ENCODE results near the gene ST7.
"Not testable (repeated sequence)": the region's sequence is repeated elsewhere in the genome, so short reads cannot be mapped to it uniquely, and the experiment has no call there.

The ST7 gene

DNA sequence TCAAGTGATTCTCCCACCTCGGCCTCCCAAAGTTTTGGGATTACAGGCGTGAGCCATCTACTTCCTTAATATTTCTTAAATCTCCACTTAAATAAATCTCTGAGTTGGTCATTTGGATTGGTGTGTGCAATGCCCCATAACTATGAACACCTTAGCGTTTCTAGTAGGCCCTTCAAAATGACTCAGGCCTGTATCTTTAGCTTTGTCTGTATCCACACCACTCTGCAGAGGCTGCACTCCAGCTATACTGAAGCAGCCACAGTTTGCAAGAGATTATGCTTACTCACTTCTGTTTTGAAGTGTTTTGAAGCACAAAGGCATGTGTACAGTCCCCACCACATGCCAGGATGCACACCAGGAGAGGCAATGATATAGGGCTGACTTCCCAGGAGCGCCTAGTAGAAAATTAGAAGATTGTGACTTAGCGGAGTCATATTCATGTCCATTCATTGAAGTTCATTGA, 2.4 kb upstream of the ST7 start:
- Histone ChIP-seq H3K4me3 (ENCODE audit: low read length) (no peak overlapping the region), H3K27me3 (ENCODE audit: insufficient read depth, low read length) (no peaks in the 10 kb centered on the region), H3K36me3 (ENCODE audit: insufficient read depth, low read length) (no peaks in the 10 kb centered on the region), H3K9me3 (ENCODE audit: insufficient read depth, low read depth, low read length) (no peaks in the 10 kb centered on the region), H3K9ac (ENCODE audit: low read depth, low read length) (no peak overlapping the region), H3K4me1 (ENCODE audit: insufficient read depth, low read length) (peaks cover 17% of the 10 kb centered on the region), H3K27ac (ENCODE audit: low read depth, low read length) (no peak overlapping the region)
- 95% methylated on average over 5 of the region's 5 CpGs for WGBS

DNA sequence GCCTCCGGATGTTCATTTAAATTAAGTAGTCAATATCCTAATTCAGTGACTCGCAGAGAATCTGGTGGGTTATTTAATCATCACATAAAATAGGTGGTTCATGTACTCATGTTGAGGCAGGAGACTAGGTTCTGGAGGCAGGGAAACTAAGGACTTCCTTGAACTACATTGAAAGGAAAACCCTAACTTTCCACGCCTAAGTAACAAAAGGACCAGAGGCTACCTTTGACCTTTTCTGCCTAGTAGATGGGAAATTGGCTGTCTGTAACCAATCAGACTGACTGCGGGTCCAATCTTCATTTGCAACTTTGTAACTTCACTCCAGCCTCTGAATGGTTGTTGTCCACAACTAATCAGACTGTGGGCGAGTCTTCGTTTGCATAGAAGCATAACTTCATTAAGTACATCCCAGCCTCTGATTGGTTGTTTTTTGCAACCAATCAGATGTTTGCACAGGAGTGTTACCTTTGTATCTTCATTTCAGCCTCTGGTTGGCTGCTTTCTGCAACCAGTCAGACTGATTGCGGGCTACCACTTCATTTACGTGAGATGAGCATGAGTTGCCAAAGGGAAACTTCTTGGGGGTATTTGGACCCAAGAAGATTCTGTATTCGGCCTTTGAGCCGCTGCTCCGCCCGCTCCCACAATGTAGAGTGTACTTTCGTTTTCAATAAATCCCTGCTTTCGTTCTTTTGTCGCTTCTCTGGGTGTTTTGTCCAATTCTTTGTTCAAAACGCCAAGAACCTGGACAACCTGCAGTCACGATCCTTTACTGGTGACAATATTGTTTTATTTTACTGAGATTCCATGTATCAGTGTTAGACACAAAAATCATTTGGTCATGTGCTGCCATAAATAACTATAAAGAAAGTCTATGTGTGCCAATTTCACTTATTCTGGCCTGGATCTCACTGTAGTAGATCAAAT, 1.7 kb upstream of the ST7 start:
- H3K9me3 ChIP-seq (ENCODE audit: insufficient read depth, low read depth, low read length) = no peaks in the 10 kb centered on the region
- peaks cover 17% of the 10 kb centered on the region for H3K4me1 ChIP-seq (ENCODE audit: insufficient read depth, low read length)
- no peak overlapping the region for H3K27ac ChIP-seq (ENCODE audit: low read depth, low read length)
- WGBS = 97% methylated on average over 17 of the region's 17 CpGs
- no peak overlapping the region for H3K9ac ChIP-seq (ENCODE audit: low read depth, low read length)
- H3K4me3 ChIP-seq (ENCODE audit: low read length) = no peak overlapping the region
- no peaks in the 10 kb centered on the region for H3K36me3 ChIP-seq (ENCODE audit: insufficient read depth, low read length)
- H3K27me3 ChIP-seq (ENCODE audit: insufficient read depth, low read length) = no peaks in the 10 kb centered on the region

DNA sequence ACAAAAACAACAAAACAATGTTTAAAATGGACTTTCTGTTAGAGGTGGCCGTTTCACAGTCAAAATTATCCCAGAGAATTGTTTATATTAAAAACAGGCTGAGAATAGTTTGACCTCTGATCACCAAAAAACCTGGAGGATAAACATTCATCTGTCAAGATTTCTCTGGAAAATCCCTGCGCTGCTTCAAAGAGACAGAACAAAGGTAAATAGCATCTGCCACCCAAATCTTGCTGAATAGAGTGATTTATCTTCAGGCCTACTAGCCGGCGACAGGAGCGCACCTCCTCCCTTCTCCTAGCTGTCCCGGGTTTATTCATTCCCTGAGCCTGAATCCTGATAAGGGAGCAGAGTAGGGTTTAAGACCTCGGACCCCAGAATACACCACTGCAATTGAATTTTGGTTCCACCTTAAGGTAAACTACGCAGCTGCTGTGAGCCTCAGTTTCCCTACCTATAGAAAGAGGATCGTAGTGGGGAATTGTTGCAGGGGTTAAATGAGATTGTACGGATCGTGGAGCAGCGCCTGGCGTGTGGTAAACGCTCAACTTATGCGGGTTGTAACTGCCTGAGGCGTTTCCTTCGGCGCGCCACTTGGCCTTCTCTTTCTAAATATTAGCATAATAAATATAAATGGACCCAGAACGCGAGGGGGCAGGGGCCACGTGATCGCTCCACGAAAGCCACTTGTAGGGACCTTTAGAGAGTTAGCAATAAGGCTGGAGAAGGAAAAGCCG, 498 bp upstream of the ST7 start:
- Histone ChIP-seq H3K4me1 (ENCODE audit: insufficient read depth, low read length) (peaks cover 17% of the 10 kb centered on the region), H3K4me3 (ENCODE audit: low read length) (peak overlapping the region; percentile 95), H3K9me3 (ENCODE audit: insufficient read depth, low read depth, low read length) (no peaks in the 10 kb centered on the region), H3K27ac (ENCODE audit: low read depth, low read length) (peak overlapping the region; percentile 97; the same call in 1 of the 2 replicates), H3K9ac (ENCODE audit: low read depth, low read length) (peak overlapping the region; percentile 95), H3K27me3 (ENCODE audit: insufficient read depth, low read length) (no peaks in the 10 kb centered on the region), H3K36me3 (ENCODE audit: insufficient read depth, low read length) (no peaks in the 10 kb centered on the region)
- WGBS = 3% methylated on average over 24 of the region's 25 CpGs

DNA sequence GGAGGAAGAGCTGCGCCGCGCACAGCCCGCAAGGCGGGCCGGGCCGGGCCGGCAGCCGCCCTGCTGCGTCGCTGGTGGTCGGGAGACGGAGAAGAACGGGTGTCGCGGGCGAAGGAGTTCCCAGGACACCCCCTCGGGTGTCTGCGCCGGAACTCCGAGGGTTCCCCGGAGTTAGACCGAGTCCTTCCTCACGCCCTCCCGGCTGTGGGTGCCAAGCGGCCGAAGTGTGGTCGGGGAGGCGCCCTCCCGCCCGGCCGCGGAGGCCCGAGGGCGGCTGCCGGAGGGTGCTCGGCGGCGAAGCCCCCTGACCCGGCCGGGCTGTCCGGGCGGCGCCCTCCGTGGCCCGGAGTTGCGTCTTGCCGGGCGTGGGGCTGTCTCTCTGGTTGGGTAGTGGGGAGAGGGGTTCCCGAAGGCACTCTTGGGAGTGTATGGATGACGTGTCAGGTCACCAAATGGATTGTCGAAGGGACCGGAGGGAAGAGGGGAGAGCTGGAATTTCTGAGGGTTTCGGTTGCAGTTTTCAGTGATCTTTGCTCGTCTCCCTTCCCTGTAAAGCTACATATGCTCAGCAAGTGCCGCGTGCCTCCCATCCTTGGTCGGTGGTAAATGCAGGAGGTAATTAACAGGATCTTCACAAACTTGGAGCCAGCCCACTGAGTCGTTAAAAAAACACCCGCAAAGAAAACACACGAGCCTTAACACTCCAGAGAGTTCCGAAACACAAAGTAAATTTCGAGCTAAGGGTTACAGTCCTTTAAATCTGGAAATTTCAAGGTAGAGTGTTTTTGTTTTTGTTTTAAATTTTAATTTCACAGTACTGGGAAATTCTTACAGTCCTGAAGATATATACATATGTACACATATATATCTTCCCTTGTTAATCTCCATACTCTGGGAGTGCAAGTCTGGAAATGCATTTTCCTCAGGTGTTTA, 871 bp downstream of the ST7 start:
- Histone ChIP-seq H3K9ac (ENCODE audit: low read depth, low read length) (peak overlapping the region; percentile 95), H3K27me3 (ENCODE audit: insufficient read depth, low read length) (no peaks in the 10 kb centered on the region), H3K36me3 (ENCODE audit: insufficient read depth, low read length) (no peaks in the 10 kb centered on the region), H3K27ac (ENCODE audit: low read depth, low read length) (peak overlapping the region; percentile 86), H3K9me3 (ENCODE audit: insufficient read depth, low read depth, low read length) (no peaks in the 10 kb centered on the region), H3K4me3 (ENCODE audit: low read length) (peak overlapping the region; percentile 95), H3K4me1 (ENCODE audit: insufficient read depth, low read length) (peaks cover 26% of the 10 kb centered on the region)
- WGBS = 1% methylated on average over 62 of the region's 63 CpGs

DNA sequence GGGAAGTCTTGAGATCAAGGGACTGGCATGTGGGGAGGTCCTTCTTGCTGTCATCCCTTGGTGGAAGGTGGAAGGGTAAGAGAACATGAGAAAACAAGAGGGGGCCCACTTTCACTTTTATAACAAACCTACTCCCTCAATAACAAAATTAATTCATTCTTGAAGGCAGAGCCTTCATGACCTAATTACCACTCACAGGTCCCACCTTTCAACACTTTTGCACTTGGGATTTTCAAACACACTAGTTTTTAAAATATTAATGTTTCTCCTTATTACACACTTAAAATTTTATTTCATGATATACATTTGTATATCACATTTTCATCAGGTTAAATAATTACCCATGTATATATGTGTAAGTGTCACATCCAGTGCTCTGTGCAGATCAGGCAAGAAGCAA, 2.0 kb downstream of the ST7 start:
- H3K27me3 ChIP-seq (ENCODE audit: insufficient read depth, low read length) = no peaks in the 10 kb centered on the region
- no peak overlapping the region for H3K9ac ChIP-seq (ENCODE audit: low read depth, low read length)
- H3K27ac ChIP-seq (ENCODE audit: low read depth, low read length) = no peak overlapping the region
- no peaks in the 10 kb centered on the region for H3K36me3 ChIP-seq (ENCODE audit: insufficient read depth, low read length)
- H3K9me3 ChIP-seq (ENCODE audit: insufficient read depth, low read depth, low read length) = no peaks in the 10 kb centered on the region
- peaks cover 26% of the 10 kb centered on the region for H3K4me1 ChIP-seq (ENCODE audit: insufficient read depth, low read length)
- peak overlapping the region; percentile 95 for H3K4me3 ChIP-seq (ENCODE audit: low read length)

DNA sequence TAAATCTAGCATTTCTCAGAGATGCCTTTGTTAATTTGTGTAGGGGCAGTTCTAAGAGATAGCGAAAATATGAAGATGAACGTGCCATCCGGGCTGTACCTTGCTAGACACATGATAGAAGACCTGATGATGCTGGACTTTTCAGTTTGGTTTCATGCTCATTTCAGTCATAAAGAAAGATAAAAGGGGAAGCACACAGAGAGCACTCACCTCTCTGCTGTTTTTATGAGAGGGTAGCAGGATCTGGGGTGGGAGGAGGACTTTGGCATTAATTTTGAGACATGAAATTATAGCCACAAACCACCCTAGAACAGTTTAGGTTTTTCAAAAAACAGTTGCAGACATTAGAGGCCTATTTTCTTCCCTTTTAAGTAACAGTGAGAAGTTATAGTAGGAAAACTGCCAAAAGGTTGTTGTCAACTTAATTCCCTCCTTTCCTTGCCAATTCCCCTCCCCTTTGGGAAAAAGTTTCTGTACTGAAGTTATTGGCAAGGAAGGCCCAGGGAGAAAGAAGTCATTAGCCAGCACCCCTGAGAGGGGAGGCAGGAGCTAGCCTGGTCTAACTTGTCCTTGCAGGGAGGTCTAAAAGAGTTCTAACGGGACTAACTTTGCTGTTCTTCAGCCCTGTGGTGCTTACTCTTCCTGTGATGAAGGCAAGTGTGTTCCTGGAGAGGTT, 2.6 kb downstream of the ST7 start:
- peaks cover 26% of the 10 kb centered on the region for H3K4me1 ChIP-seq (ENCODE audit: insufficient read depth, low read length)
- no peaks in the 10 kb centered on the region for H3K36me3 ChIP-seq (ENCODE audit: insufficient read depth, low read length)
- WGBS = 93% methylated on average over 4 of the region's 4 CpGs
- H3K9me3 ChIP-seq (ENCODE audit: insufficient read depth, low read depth, low read length) = no peaks in the 10 kb centered on the region
- no peak overlapping the region for H3K4me3 ChIP-seq (ENCODE audit: low read length)
- H3K27ac ChIP-seq (ENCODE audit: low read depth, low read length) = no peak overlapping the region
- no peaks in the 10 kb centered on the region for H3K27me3 ChIP-seq (ENCODE audit: insufficient read depth, low read length)
- H3K9ac ChIP-seq (ENCODE audit: low read depth, low read length) = no peak overlapping the region

DNA sequence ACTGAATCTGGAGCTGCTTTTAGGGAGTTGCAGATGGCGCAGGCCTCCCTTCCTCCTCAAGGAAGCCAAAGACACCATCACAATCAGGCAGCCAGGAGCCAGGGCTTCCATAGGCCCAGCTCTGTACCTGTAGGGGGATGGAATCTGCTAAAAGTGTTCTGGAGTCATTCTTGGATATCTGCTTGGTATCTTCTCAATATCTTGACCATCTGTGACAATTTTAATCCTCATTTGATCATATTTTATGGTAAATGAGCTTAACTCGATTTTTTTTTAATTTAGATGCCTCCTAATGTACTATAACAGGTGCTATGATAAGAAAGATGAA, 3.1 kb downstream of the ST7 start:
- H3K4me3 ChIP-seq (ENCODE audit: low read length) = no peak overlapping the region
- H3K27ac ChIP-seq (ENCODE audit: low read depth, low read length) = no peak overlapping the region
- no peaks in the 10 kb centered on the region for H3K36me3 ChIP-seq (ENCODE audit: insufficient read depth, low read length)
- H3K9ac ChIP-seq (ENCODE audit: low read depth, low read length) = no peak overlapping the region
- no peaks in the 10 kb centered on the region for H3K27me3 ChIP-seq (ENCODE audit: insufficient read depth, low read length)
- H3K4me1 ChIP-seq (ENCODE audit: insufficient read depth, low read length) = peaks cover 26% of the 10 kb centered on the region
- H3K9me3 ChIP-seq (ENCODE audit: insufficient read depth, low read depth, low read length) = no peaks in the 10 kb centered on the region
- no CpG with 5 or more reads among the region's 2 CpGs for WGBS

DNA sequence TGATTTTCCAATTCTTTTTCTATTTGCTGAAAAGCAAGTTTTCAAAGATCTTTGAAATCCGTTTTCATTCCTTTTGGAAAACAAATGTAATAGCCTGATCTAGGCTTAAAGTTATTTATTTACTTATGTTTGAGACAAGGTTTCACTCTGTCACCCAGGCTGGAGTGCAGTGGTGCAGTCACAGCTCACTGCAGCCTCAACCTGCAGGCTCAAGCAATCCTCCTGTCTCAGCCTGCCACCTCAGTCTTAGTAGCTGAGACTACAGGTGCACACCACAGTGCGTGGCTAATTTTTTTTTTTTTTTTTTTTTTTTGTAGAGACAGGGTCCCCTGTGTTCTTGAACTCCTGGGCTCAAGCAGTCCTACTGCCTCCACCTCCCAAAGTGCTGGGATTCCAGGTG, 4.6 kb downstream of the ST7 start:
- Histone ChIP-seq H3K36me3 (ENCODE audit: insufficient read depth, low read length) (no peaks in the 10 kb centered on the region), H3K9ac (ENCODE audit: low read depth, low read length) (no peak overlapping the region), H3K4me3 (ENCODE audit: low read length) (no peak overlapping the region), H3K27ac (ENCODE audit: low read depth, low read length) (no peak overlapping the region), H3K4me1 (ENCODE audit: insufficient read depth, low read length) (peaks cover 20% of the 10 kb centered on the region), H3K27me3 (ENCODE audit: insufficient read depth, low read length) (no peaks in the 10 kb centered on the region), H3K9me3 (ENCODE audit: insufficient read depth, low read depth, low read length) (no peaks in the 10 kb centered on the region)
- 80% methylated on average over 1 of the region's 2 CpGs for WGBS

DNA sequence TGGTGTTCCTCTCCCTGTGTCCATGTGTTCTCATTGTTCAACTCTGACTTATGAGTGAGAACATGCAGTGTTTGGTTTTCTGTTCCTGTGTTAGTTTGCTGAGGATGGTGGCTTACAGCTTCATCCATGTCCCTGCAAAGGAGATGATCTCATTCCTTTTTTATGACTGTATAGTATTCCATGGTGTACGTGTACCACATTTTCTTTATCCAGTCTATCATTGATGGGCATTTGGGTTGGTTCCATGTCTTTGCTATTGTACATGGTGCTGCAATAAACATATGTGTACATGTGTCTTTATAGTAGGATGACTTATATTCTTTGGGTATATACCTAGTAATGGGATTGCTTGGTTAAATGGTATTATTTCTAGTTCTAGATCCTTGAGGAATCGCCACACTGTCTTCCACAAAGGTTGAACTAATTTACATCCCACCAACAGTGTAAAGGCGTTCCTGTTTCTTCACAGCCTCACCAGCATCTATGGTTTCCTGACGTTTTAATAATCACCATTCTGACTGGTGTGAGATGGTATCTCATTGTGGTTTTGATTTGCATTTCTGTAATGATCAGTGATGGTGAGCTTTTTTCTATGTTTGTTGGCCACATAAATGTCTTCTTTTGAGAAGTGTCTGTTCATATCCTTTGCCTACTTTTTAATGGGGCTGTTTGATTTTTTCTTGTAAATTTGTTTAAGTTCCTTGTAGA, 8.8 kb downstream of the ST7 start:
- 98% methylated on average over 3 of the region's 4 CpGs for WGBS
- not testable (repeated sequence) for H3K4me3 ChIP-seq (ENCODE audit: low read length)

DNA sequence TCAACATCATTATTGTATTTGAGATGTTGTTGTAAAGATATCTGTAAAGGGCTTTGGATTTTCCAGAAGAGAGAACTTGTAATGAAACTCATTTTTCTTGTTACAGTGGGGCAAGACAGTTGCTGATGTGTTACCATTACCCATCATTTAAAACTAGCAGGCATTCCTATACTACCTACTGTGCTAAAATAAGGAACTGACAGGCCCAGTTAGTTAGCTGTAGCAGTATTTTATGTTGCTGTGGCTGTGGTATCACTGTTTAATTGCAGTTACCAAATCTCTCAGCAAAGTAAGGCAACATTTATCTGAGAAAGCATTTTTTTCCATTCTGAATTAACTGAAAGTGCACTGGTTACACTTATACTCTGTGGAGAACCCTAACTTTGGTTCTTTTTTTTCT, 9.9 kb downstream of the ST7 start:
- H3K27ac ChIP-seq (ENCODE audit: low read depth, low read length) = no peak overlapping the region
- H3K36me3 ChIP-seq (ENCODE audit: insufficient read depth, low read length) = no peaks in the 10 kb centered on the region
- H3K9me3 ChIP-seq (ENCODE audit: insufficient read depth, low read depth, low read length) = no peaks in the 10 kb centered on the region
- no peak overlapping the region for H3K9ac ChIP-seq (ENCODE audit: low read depth, low read length)
- no peak overlapping the region for H3K4me3 ChIP-seq (ENCODE audit: low read length)
- H3K27me3 ChIP-seq (ENCODE audit: insufficient read depth, low read length) = no peaks in the 10 kb centered on the region
- peaks cover 6% of the 10 kb centered on the region for H3K4me1 ChIP-seq (ENCODE audit: insufficient read depth, low read length)

More for the DNA sequence above, 8.8 kb downstream of the ST7 start:
- H3K9me3 ChIP-seq (ENCODE audit: insufficient read depth, low read depth, low read length); H3K27me3 ChIP-seq (ENCODE audit: insufficient read depth, low read length); H3K9ac ChIP-seq (ENCODE audit: low read depth, low read length); H3K4me1 ChIP-seq (ENCODE audit: insufficient read depth, low read length); H3K36me3 ChIP-seq (ENCODE audit: insufficient read depth, low read length); H3K27ac ChIP-seq (ENCODE audit: low read depth, low read length): not testable (repeated sequence)
